Measurements from ENCODE around the gene GPR15LG. TPM values are rescaled to one million over a fixed set of nuclear protein-coding genes. Genes with fewer than 3 reads are reported as not detected.

GPR15LG gene
- total RNA-seq, 2 experiments from 2014 or later: not detected

- POLR2A ChIA-PET: no interaction called here
- no peak overlapping the region for H3K4me3 ChIP-seq (ENCODE audit: low read depth, low read length, poor library complexity, severe bottlenecking)
- intact Hi-C loops (cut with micrococcal nuclease; ENCODE audit: unreplicated experiment): no loop called here
- no peak for TF ChIP-seq CTCF (conservative IDR thresholded peaks at IDR 0.05; ENCODE audit: low read length)
- no peak for TF ChIP-seq EZH2phosphoT487 (IDR thresholded peaks at IDR 0.05; ENCODE audit: borderline replicate concordance, low read depth, low read length)
- H3K9me3 ChIP-seq (ENCODE audit: low read length): no peaks in the 10 kb centered on the region
- no peak overlapping the region for H3K27ac ChIP-seq (ENCODE audit: low read depth, low read length, poor library complexity, severe bottlenecking)
- no peaks in the 10 kb centered on the region for H4K20me1 ChIP-seq (ENCODE audit: insufficient read depth, low read length)
- H2AFZ ChIP-seq (ENCODE audit: low read length): no peak overlapping the region
- H3K79me2 ChIP-seq (ENCODE audit: insufficient read depth, low read depth, low read length): no peaks in the 10 kb centered on the region
- no peak overlapping the region for H3K4me2 ChIP-seq (ENCODE audit: low read length)
- H3K4me1 ChIP-seq (ENCODE audit: insufficient read depth, low read length, poor library complexity, severe bottlenecking): no peaks in the 10 kb centered on the region
- no peaks in the 10 kb centered on the region for H3K36me3 ChIP-seq (ENCODE audit: insufficient read depth, low read length)
- DNase-seq (ENCODE audit: low spot score): no peak
- no TSS peak for BruUV-seq (replicated peaks)
- no peaks in the 10 kb centered on the region for H3K9me2 ChIP-seq (ENCODE audit: insufficient read depth, low read length)
- CTCF ChIA-PET (ENCODE audit: unreplicated experiment): no interaction called here
Measured at GRCh38 chr10:84196941-84197340, 23.3 kb downstream of the GPR15LG start.

- TF ChIP-seq CTCF (conservative IDR thresholded peaks at IDR 0.05; ENCODE audit: low read length): no peak
- no peak for TF ChIP-seq EZH2phosphoT487 (IDR thresholded peaks at IDR 0.05; ENCODE audit: borderline replicate concordance, low read depth, low read length)
- H3K79me2 ChIP-seq (ENCODE audit: insufficient read depth, low read depth, low read length): no peaks in the 10 kb centered on the region
- H3K4me2 ChIP-seq (ENCODE audit: low read length): no peak overlapping the region
- intact Hi-C loops (cut with micrococcal nuclease; ENCODE audit: unreplicated experiment): no loop called here
- H3K9me3 ChIP-seq (ENCODE audit: low read length): no peaks in the 10 kb centered on the region
- H4K20me1 ChIP-seq (ENCODE audit: insufficient read depth, low read length): no peaks in the 10 kb centered on the region
- H3K36me3 ChIP-seq (ENCODE audit: insufficient read depth, low read length): no peaks in the 10 kb centered on the region
- ChIA-PET CTCF (ENCODE audit: unreplicated experiment) (no interaction called here), POLR2A (no interaction called here)
- no peak for DNase-seq (ENCODE audit: low spot score)
- no TSS peak for BruUV-seq (replicated peaks)
- H3K4me3 ChIP-seq (ENCODE audit: low read depth, low read length, poor library complexity, severe bottlenecking): no peak overlapping the region
- H2AFZ ChIP-seq (ENCODE audit: low read length): no peak overlapping the region
- no peak overlapping the region for H3K27ac ChIP-seq (ENCODE audit: low read depth, low read length, poor library complexity, severe bottlenecking)
- H3K4me1 ChIP-seq (ENCODE audit: insufficient read depth, low read length, poor library complexity, severe bottlenecking): no peaks in the 10 kb centered on the region
- no peaks in the 10 kb centered on the region for H3K9me2 ChIP-seq (ENCODE audit: insufficient read depth, low read length)
Measured at GRCh38 chr10:84197643-84198042, 24.0 kb downstream of the GPR15LG start.

GRCh38 chr10:84198206-84198915, 24.8 kb downstream of the GPR15LG start:
- POLR2A ChIA-PET: no interaction called here
- intact Hi-C loops (cut with micrococcal nuclease; ENCODE audit: unreplicated experiment): no loop called here

More at GRCh38 chr10:84198206-84198915, 24.8 kb downstream of the GPR15LG start:
- Histone ChIP-seq H3K36me3 (ENCODE audit: insufficient read depth, low read length) (no peaks in the 10 kb centered on the region), H3K9me3 (ENCODE audit: low read length) (no peaks in the 10 kb centered on the region), H3K27ac (ENCODE audit: low read depth, low read length, poor library complexity, severe bottlenecking) (no peak overlapping the region), H2AFZ (ENCODE audit: low read length) (no peak overlapping the region), H3K4me2 (ENCODE audit: low read length) (no peak overlapping the region), H3K4me3 (ENCODE audit: low read depth, low read length, poor library complexity, severe bottlenecking) (no peak overlapping the region), H3K79me2 (ENCODE audit: insufficient read depth, low read depth, low read length) (no peaks in the 10 kb centered on the region), H4K20me1 (ENCODE audit: insufficient read depth, low read length) (no peaks in the 10 kb centered on the region), H3K4me1 (ENCODE audit: insufficient read depth, low read length, poor library complexity, severe bottlenecking) (no peaks in the 10 kb centered on the region), H3K9me2 (ENCODE audit: insufficient read depth, low read length) (no peaks in the 10 kb centered on the region)
- no peak for TF ChIP-seq CTCF (conservative IDR thresholded peaks at IDR 0.05; ENCODE audit: low read length)
- TF ChIP-seq EZH2phosphoT487 (IDR thresholded peaks at IDR 0.05; ENCODE audit: borderline replicate concordance, low read depth, low read length): no peak
- CTCF ChIA-PET (ENCODE audit: unreplicated experiment): no interaction called here
- BruUV-seq (replicated peaks): no TSS peak
- no peak for DNase-seq (ENCODE audit: low spot score)
